NCI-H345 (cell line): ENCODE data around the gene PCNT.
"Not testable (repeated sequence)": the region's sequence is repeated elsewhere in the genome, so short reads cannot be mapped to it uniquely, and the experiment has no call there.

Experiments used
- DNase-seq: peaks from one replicate; lab custom pipeline; 2025; lab: John Stamatoyannopoulos, UW

PCNT gene

GRCh38 chr21:46385846-46386733 lies 62.1 kb downstream of the PCNT start:
- no peak for DNase-seq

GRCh38 chr21:46386734-46387088 lies 62.8 kb downstream of the PCNT start:
- no peak for DNase-seq

GRCh38 chr21:46388206-46388880 lies 64.4 kb downstream of the PCNT start:
- no peak for DNase-seq

GRCh38 chr21:46388896-46389295 lies 64.9 kb downstream of the PCNT start:
- DNase-seq, result no peak

- DNase-seq, result no peak
These were observed 66.9 kb downstream of the PCNT start for GRCh38 chr21:46390603-46391545.

GRCh38 chr21:46391773-46392172 lies 67.8 kb downstream of the PCNT start:
- DNase-seq, result no peak

GRCh38 chr21:46392921-46393320 lies 69.0 kb downstream of the PCNT start:
- DNase-seq, result no peak

GRCh38 chr21:46393451-46393940 lies 69.5 kb downstream of the PCNT start:
- peak; percentile 46 for DNase-seq

- peak; percentile 76 for DNase-seq
These were observed 70.1 kb downstream of the PCNT start for GRCh38 chr21:46393941-46394594.

- peak; percentile 49 for DNase-seq
These were observed 70.7 kb downstream of the PCNT start for GRCh38 chr21:46394595-46395104.

GRCh38 chr21:46397211-46397905 lies 73.4 kb downstream of the PCNT start:
- no peak for DNase-seq

- DNase-seq, result no peak
These were observed 74.0 kb downstream of the PCNT start for GRCh38 chr21:46397993-46398392.

- DNase-seq, result no peak
These were observed 75.2 kb downstream of the PCNT start for GRCh38 chr21:46399129-46399528.

GRCh38 chr21:46399686-46400085 lies 75.7 kb downstream of the PCNT start:
- no peak for DNase-seq

- no peak for DNase-seq
These were observed 77.4 kb downstream of the PCNT start for GRCh38 chr21:46401186-46401910.

- DNase-seq, result no peak
These were observed 78.5 kb downstream of the PCNT start for GRCh38 chr21:46402421-46402820.

GRCh38 chr21:46403234-46403811 lies 79.4 kb downstream of the PCNT start:
- DNase-seq, result not testable (repeated sequence)

- DNase-seq, result no peak
These were observed 80.3 kb downstream of the PCNT start for GRCh38 chr21:46404306-46404705.

- no peak for DNase-seq
These were observed 82.0 kb downstream of the PCNT start for GRCh38 chr21:46406001-46406400.
